A673 (cell line): Measurements from ENCODE around the gene FNDC3B.

Source experiments
- EZH2 ChIP-seq: fragments of 200-600 bp; sonication (generic); IDR thresholded peaks from 2 replicates; pipeline ENCODE4 v1.6.1; 2017; ENCODE audit warnings: borderline replicate concordance, low read depth, mild to moderate bottlenecking, mixed read lengths, antibody characterized with exemption, low read length; ENCODE audit not compliant: poor library complexity, severe bottlenecking
- TF ChIP-seq, protein P1 (sequence below): fragments of 300-800, 200-600 bp; sonication (generic); conservative IDR thresholded peaks from 2 replicates; pipeline ENCODE4 v1.5.1; 2017; ENCODE audit warnings: low read depth, mild to moderate bottlenecking, antibody characterized with exemption, low read length, moderate library complexity, mixed read lengths

DNA sequence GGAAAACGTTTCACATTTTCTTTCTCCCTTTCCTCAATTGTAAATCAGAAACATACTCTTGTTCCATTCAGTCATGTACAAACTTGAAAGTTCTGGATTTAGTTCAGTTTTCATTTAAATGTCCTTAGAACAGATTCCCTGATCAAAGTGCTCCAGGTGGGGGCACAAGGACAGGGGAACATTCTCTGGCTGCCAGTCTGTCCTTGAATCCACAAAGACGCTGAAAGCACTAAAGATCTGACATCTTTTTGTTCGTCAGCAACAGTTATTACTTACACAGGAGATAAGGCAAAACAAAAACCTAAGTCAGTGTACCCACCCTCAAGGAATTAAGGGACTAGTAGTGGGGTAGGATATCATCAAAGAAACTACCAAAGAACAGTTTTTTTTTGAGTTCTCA, 269.7 kb downstream of the FNDC3B start:
- TF ChIP-seq, protein P1, sequence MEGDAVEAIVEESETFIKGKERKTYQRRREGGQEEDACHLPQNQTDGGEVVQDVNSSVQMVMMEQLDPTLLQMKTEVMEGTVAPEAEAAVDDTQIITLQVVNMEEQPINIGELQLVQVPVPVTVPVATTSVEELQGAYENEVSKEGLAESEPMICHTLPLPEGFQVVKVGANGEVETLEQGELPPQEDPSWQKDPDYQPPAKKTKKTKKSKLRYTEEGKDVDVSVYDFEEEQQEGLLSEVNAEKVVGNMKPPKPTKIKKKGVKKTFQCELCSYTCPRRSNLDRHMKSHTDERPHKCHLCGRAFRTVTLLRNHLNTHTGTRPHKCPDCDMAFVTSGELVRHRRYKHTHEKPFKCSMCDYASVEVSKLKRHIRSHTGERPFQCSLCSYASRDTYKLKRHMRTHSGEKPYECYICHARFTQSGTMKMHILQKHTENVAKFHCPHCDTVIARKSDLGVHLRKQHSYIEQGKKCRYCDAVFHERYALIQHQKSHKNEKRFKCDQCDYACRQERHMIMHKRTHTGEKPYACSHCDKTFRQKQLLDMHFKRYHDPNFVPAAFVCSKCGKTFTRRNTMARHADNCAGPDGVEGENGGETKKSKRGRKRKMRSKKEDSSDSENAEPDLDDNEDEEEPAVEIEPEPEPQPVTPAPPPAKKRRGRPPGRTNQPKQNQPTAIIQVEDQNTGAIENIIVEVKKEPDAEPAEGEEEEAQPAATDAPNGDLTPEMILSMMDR: no peak
- no peak for TF ChIP-seq EZH2
